ENCODE results near the gene CCNY.

CCNY gene

DNA sequence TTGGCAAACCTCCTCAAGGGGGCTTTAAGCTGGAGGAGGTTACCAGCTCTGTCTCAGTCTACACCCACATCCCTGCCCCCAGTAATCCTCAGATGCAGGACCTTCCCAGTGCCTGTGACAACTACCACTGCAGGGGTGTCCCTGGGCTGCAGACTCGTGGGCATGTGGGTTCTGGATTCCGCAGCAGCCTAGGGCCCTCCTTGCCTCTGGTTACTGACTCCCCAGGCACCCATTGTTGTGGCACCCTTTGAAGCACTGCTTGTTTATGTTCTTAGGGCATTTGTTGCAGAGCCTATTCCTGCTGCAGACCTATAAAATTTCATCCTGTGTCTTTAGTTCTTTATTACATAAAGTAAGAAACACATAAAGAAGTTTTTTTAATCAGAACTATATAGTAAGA is 217.7 kb downstream of the CCNY start:
- TF ChIP-seq CTCF (IDR thresholded peaks at IDR 0.05; ENCODE audit: low read depth, low read length): no peak
- no peak for DNase-seq (ENCODE audit: low read depth, low spot score)
- in situ Hi-C loops (cut with HindIII; ENCODE audit: low sequenced_read_pairs): no loop called here
- H3K4me3 ChIP-seq (ENCODE audit: low read depth, low read length): no peak overlapping the region

DNA sequence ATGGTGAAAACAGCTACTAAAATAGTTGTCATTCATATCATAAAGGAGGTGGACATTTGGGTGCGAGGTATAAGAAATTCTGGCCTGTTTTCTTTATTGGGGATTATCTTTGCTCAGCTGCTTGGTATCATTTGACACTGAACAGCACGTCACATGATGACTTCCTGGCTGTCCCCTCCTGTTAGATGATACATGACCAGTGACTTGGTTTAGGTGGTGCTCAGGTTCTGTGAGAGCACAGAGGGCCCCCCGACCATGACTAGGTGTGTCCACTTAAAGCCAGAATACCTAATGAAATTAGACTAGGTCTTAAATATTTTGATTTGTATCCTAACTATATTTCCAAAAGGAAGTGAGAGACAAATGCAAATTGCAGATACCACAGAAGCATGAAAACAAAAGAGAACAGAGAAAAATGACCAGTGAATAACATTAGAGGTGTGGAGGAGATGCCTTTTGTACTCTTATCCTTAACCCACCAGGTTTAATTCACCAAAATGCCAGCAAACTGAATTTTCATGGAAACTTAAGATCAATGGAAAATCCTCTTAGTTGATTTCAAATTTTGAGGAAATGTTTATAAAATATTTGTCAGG is 218.2 kb downstream of the CCNY start:
- no peak overlapping the region for H3K4me3 ChIP-seq (ENCODE audit: low read depth, low read length)
- in situ Hi-C loops (cut with HindIII; ENCODE audit: low sequenced_read_pairs): no loop called here
- no peak for TF ChIP-seq CTCF (IDR thresholded peaks at IDR 0.05; ENCODE audit: low read depth, low read length)
- no peak for DNase-seq (ENCODE audit: low read depth, low spot score)

DNA sequence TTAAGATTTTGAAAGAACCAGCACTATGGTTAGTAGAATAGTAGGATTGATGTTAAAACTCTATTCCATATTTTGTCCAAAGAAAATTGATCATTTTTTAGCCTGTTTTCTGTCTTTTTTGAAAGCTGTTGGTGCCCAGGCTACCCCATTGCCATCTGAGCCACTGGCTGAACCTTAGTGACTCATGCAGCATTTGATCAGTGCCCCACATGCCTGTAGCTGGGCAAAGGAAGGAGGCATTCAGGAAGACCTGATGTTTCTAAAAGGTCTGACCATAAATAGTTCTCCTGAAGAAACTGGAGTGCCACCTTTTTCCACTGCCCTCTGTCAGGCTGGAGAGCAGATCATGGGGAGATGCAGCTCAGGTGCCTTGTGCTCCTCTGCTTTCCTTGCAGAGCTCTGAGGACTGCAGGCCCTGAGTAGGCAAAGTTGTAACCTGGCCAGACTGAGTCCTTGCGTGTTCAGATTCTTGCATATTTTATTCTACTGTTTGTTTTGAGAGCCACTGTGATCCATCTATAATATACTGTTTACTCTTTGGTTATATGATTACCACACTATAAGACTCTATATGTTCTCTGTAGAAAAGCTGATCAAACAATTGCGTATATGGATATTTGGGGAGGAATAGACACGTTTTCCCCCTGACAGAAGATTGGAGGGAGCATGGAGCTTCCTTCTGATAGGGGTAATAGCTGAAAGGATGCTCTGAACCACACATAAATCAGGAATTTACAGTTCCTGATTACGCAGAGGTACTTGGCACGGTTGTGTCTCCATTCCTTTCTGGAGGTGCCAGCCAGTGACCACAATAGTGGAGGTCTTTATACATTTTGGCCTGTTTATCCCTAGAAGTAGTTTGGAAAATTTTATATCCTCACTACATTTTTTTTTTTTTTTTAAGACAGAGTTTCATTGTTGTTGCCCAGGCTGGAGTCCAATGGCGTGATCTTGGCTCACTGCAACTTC is 219.9 kb downstream of the CCNY start:
- TF ChIP-seq CTCF (IDR thresholded peaks at IDR 0.05; ENCODE audit: low read depth, low read length): no peak
- H3K4me3 ChIP-seq (ENCODE audit: low read depth, low read length): no peak overlapping the region
- no peak for DNase-seq (ENCODE audit: low read depth, low spot score)
- in situ Hi-C loops (cut with HindIII; ENCODE audit: low sequenced_read_pairs): no loop called here

- H3K4me3 ChIP-seq (ENCODE audit: low read depth, low read length): no peak overlapping the region
- no peak for DNase-seq (ENCODE audit: low read depth, low spot score)
- no peak for TF ChIP-seq CTCF (IDR thresholded peaks at IDR 0.05; ENCODE audit: low read depth, low read length)
- in situ Hi-C loops (cut with HindIII; ENCODE audit: low sequenced_read_pairs): no loop called here
These were observed 222.0 kb downstream of the CCNY start for GRCh38 chr10:35558276-35558675.

DNA sequence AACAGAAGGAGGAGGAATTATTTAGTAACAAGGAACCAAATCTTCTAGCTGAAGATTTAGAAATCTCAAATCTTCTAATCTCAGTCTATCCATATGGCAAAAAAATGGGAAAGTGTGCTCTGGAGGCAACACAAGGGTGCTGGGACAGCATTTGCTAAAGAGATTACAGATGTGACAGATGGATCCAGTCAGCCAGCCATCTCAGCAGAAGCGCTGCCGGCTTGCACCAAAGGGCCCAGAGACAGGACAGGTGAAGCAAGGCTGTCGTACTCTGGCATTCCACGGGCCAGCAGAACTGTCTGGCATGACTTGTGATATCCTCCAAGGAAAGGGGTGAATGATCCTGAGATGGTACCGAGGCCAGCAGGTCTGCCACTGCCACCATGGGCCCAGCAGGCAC is 223.1 kb downstream of the CCNY start:
- in situ Hi-C loops (cut with HindIII; ENCODE audit: low sequenced_read_pairs): no loop called here
- H3K4me3 ChIP-seq (ENCODE audit: low read depth, low read length): no peak overlapping the region
- DNase-seq (ENCODE audit: low read depth, low spot score): no peak
- TF ChIP-seq CTCF (IDR thresholded peaks at IDR 0.05; ENCODE audit: low read depth, low read length): no peak

- no peak for TF ChIP-seq CTCF (IDR thresholded peaks at IDR 0.05; ENCODE audit: low read depth, low read length)
- in situ Hi-C loops (cut with HindIII; ENCODE audit: low sequenced_read_pairs): no loop called here
- DNase-seq (ENCODE audit: low read depth, low spot score): no peak
- no peak overlapping the region for H3K4me3 ChIP-seq (ENCODE audit: low read depth, low read length)
These were observed 225.4 kb downstream of the CCNY start for GRCh38 chr10:35561715-35562114.

Data from astrocyte of the spinal cord (primary cell).